ENCODE data around the gene DENND5A. TPM values are rescaled to one million over a fixed set of nuclear protein-coding genes. Genes with fewer than 3 reads are reported as not detected.

The DENND5A gene
- total and polyA plus RNA-seq, 10 of the 15 experiments (the other 5 are each of a cell fraction or from before 2014, with no cell fraction given) = 15.6 to 157 (median 85.1) TPM

DNA sequence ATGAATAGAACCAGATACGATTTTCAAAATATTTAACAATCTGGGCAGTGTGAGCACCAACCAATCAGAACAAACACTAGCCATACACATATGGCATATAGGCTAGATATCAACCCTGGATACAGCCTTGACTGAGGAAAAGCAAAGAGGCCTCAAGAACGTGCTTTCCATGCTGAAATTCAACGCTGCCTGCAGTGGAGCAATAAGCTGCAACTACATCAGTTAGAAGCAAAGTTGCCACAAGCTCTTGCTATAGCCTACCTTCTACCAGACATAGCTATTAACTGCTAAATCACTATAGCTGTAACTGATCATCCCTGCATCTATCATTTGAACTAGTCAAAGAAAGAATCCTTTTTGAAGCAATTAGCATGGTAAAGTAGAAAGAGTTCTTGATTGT, 42.5 kb downstream of the DENND5A start:
- Histone ChIP-seq H3K9ac (ENCODE audit: control insufficient read depth, insufficient read depth, low read length) (no peak overlapping the region), H3K9me3 (replicated peaks; ENCODE audit: control insufficient read depth, insufficient read depth, low read length) (no peaks in the 10 kb centered on the region), H3K4me3 (no peak overlapping the region), H3K79me2 (ENCODE audit: control insufficient read depth, insufficient read depth, low read length) (peaks cover 5% of the 10 kb centered on the region), H3K4me1 (ENCODE audit: control insufficient read depth, insufficient read depth, low read length) (peaks cover 3% of the 10 kb centered on the region; the same call in 1 of the 2 replicates), H3K36me3 (ENCODE audit: control insufficient read depth in 2 of 2, insufficient read depth in 2 of 2, low read length in 1 of 2) (no peaks in the 10 kb centered on the region), H3K27ac (ENCODE audit: control insufficient read depth, insufficient read depth) (no peak overlapping the region), H2AFZ (ENCODE audit: control insufficient read depth, low read depth, low read length) (no peak overlapping the region), H3K27me3 (replicated peaks in 1 of 2; ENCODE audit: control insufficient read depth in 2 of 2, insufficient read depth in 2 of 2, low read length in 1 of 2) (no peaks in the 10 kb centered on the region), H3K4me2 (ENCODE audit: control insufficient read depth, insufficient read depth) (no peak overlapping the region), H4K20me1 (ENCODE audit: control insufficient read depth, insufficient read depth) (no peaks in the 10 kb centered on the region)
- FAIRE-seq (no peak), ATAC-seq (no peak; the same call in 2 of the 3 replicates), DNase-seq (ENCODE audit: low read depth, low spot score) (no peak)
- ChIA-PET POLR2A (interaction anchor here (0.5 kb wide), 1 partner anchor 28 kb away, joined by 8 read pairs; no protein-coding TSS in a partner anchor), SMC1A (ENCODE audit: uncharacterized antibody, unreplicated experiment) (interaction anchor here (0.8 to 2.0 kb wide), 5 partner anchors 9 to 38 kb away, joined by 3 to 6 read pairs (median 3); no protein-coding TSS in a partner anchor), RAD21 (ENCODE audit: unreplicated experiment) (interaction anchor here (0.7 kb wide), 1 partner anchor 8 kb away, joined by 3 read pairs; no protein-coding TSS in a partner anchor), CTCF (no interaction called here)
- no TSS peak for BruUV-seq (replicated peaks)
- WGBS (ENCODE audit: insufficient coverage, insufficient replicate concordance, low lambda C conversion rate, missing lambda C conversion rate) = 68% methylated on average over 3 of the region's 3 CpGs
- in situ Hi-C loops (cut with MboI) (no loop called here), intact Hi-C loops (cut with micrococcal nuclease; ENCODE audit: unreplicated experiment) (no loop called here)
- TF ChIP-seq RELA (IDR thresholded peaks at IDR 0.05; ENCODE audit: borderline replicate concordance, partially characterized antibody) (no peak), EZH2 (IDR thresholded peaks at IDR 0.05; ENCODE audit: borderline replicate concordance, control insufficient read depth, low read depth, low read length) (no peak), ASH2L (IDR thresholded peaks at IDR 0.05; ENCODE audit: borderline replicate concordance, low read depth) (no peak), ATF2 (IDR thresholded peaks at IDR 0.05; ENCODE audit: low read length) (no peak), SREBF2 (IDR thresholded peaks at IDR 0.05; ENCODE audit: low read length) (no peak), FOXK2 (IDR thresholded peaks at IDR 0.05) (no peak), GATAD2B (conservative IDR thresholded peaks at IDR 0.05; ENCODE audit: low read depth) (no peak), NFYB (IDR thresholded peaks at IDR 0.05; ENCODE audit: insufficient read depth, low read depth, low read length) (no peak), IRF5 (IDR thresholded peaks at IDR 0.05; ENCODE audit: borderline replicate concordance) (no peak), CHD4 (IDR thresholded peaks at IDR 0.05) (no peak)
- TF ChIP-seq, protein P1, sequence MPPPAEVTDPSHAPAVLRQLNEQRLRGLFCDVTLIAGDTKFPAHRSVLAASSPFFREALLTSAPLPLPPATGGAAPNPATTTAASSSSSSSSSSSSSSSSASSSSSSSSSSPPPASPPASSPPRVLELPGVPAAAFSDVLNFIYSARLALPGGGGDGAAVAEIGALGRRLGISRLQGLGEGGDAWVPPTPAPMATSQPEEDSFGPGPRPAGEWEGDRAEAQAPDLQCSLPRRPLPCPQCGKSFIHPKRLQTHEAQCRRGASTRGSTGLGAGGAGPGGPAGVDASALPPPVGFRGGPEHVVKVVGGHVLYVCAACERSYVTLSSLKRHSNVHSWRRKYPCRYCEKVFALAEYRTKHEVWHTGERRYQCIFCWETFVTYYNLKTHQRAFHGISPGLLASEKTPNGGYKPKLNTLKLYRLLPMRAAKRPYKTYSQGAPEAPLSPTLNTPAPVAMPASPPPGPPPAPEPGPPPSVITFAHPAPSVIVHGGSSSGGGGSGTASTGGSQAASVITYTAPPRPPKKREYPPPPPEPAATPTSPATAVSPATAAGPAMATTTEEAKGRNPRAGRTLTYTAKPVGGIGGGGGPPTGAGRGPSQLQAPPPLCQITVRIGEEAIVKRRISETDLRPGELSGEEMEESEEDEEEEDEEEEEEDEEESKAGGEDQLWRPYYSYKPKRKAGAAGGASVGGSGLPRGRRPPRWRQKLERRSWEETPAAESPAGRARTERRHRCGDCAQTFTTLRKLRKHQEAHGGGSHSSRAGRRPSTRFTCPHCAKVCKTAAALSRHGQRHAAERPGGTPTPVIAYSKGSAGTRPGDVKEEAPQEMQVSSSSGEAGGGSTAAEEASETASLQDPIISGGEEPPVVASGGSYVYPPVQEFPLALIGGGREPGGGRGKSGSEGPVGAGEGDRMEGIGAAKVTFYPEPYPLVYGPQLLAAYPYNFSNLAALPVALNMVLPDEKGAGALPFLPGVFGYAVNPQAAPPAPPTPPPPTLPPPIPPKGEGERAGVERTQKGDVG (CRISPR knock-in tag; IDR thresholded peaks at IDR 0.05) = no peak
- TF ChIP-seq, protein P2, sequence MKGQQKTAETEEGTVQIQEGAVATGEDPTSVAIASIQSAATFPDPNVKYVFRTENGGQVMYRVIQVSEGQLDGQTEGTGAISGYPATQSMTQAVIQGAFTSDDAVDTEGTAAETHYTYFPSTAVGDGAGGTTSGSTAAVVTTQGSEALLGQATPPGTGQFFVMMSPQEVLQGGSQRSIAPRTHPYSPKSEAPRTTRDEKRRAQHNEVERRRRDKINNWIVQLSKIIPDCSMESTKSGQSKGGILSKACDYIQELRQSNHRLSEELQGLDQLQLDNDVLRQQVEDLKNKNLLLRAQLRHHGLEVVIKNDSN (IDR thresholded peaks at IDR 0.05; ENCODE audit: borderline replicate concordance, extremely low read length, insufficient read depth, low read depth, low read length) = no peak
